Fibroblast of villous mesenchyme (primary cell): ENCODE measurements around the gene TTLL11. TPM values are rescaled to one million over a fixed set of nuclear protein-coding genes. Genes with fewer than 3 reads are reported as not detected.
A peak's percentile ranks its signal among the peaks of the same experiment; 100 is the strongest.

Experiments used
- DNase-seq: peaks from one replicate; pipeline ENCODE4 v3.0.0-alpha.2; 2010; ENCODE audit warnings: low read depth
- H3K4me3 ChIP-seq: 2 replicates; pipeline ENCODE4 v1.5.1; 2011; ENCODE audit warnings: low read depth, mild to moderate bottlenecking, low read length
- CTCF ChIP-seq: IDR thresholded peaks from 2 replicates; pipeline ENCODE4 v1.5.1; 2012; ENCODE audit warnings: low read depth, mild to moderate bottlenecking, low read length; ENCODE audit not compliant: insufficient read depth
- total RNA-seq: library from RNA; depleted of rRNA; stranded (reverse); fragments of >200 nt; gene quantifications from 2 replicates; pipeline ENCODE4 v1.2.3, GENCODE V29; 2012

Gene TTLL11
- total RNA-seq, 1 donor, result 4.3 TPM

GRCh38 chr9:121862371-121863332 is 230.5 kb downstream of the TTLL11 start:
- no peak overlapping the region for H3K4me3 ChIP-seq
- no peak for TF ChIP-seq CTCF
- no peak for DNase-seq

- peak; percentile 51 for DNase-seq
- H3K4me3 ChIP-seq, result no peak overlapping the region
- TF ChIP-seq CTCF, result peak; percentile 62
These were observed 231.5 kb downstream of the TTLL11 start for GRCh38 chr9:121861501-121862180.

GRCh38 chr9:121860744-121861143 is 232.4 kb downstream of the TTLL11 start:
- no peak overlapping the region for H3K4me3 ChIP-seq
- TF ChIP-seq CTCF, result no peak
- peak; percentile 89 for DNase-seq

GRCh38 chr9:121860213-121860612 is 232.9 kb downstream of the TTLL11 start:
- DNase-seq, result no peak
- H3K4me3 ChIP-seq, result no peak overlapping the region
- no peak for TF ChIP-seq CTCF

GRCh38 chr9:121859646-121860045 is 233.5 kb downstream of the TTLL11 start:
- H3K4me3 ChIP-seq, result no peak overlapping the region
- DNase-seq, result no peak
- no peak for TF ChIP-seq CTCF

- no peak for DNase-seq
- no peak overlapping the region for H3K4me3 ChIP-seq
- TF ChIP-seq CTCF, result no peak
These were observed 234.3 kb downstream of the TTLL11 start for GRCh38 chr9:121858788-121859187.
